ENCODE measurements around the gene FCRL5.

GRCh38 chr1:157551694-157552693 is at the start of gene FCRL5:
- no peak for TF ChIP-seq POLR2AphosphoS5 (IDR thresholded peaks at IDR 0.05)
- no peak for TF ChIP-seq CTCF (IDR thresholded peaks at IDR 0.05)
